Nephron (organoid): ENCODE results near the gene SRMS.

Experiments
- H3K27ac Mint-ChIP-seq, 3 experiments: 2 replicates each; pipeline ENCODE4 v1.8.0; 2020; ENCODE audit warnings: mixed read lengths in 3 of 3, mild to moderate bottlenecking in 2 of 3, moderate library complexity in 1 of 3
- H3K27me3 Mint-ChIP-seq: 2 replicates; pipeline ENCODE4 v1.8.0; 2021; ENCODE audit warnings: low read depth, mild to moderate bottlenecking, moderate library complexity, mixed read lengths
- H3K36me3 Mint-ChIP-seq: 2 replicates; pipeline ENCODE4 v1.8.0; 2020; ENCODE audit warnings: low read depth, mixed read lengths
- H3K4me1 Mint-ChIP-seq: 2 replicates; pipeline ENCODE4 v1.8.0; 2020; ENCODE audit warnings: mixed read lengths
- H3K4me3 Mint-ChIP-seq, 3 experiments: 2 replicates each; pipeline ENCODE4 v1.8.0; 2020; ENCODE audit warnings: mild to moderate bottlenecking in 3 of 3, mixed read lengths in 3 of 3, moderate library complexity in 2 of 3
- H3K9me3 Mint-ChIP-seq: 2 replicates; pipeline ENCODE4 v1.8.0; 2020; ENCODE audit warnings: mixed read lengths
- CTCF ChIP-seq, 3 experiments: fragments of 200-600 bp; sonication (generic); IDR thresholded peaks; one replicate each; pipeline ENCODE4 v1.5.0; 2021; ENCODE audit warnings: antibody characterized with exemption in 3 of 3; ENCODE audit not compliant: unreplicated experiment in 3 of 3

Gene SRMS

GRCh38 chr20:63544958-63545516, 2.5 kb downstream of the SRMS start:
- H3K27me3 Mint-ChIP-seq, result peaks cover 17% of the 10 kb centered on the region
- H3K9me3 Mint-ChIP-seq, result no peaks in the 10 kb centered on the region
- H3K36me3 Mint-ChIP-seq, result no peaks in the 10 kb centered on the region
- TF ChIP-seq CTCF (IDR thresholded peaks at IDR 0.05; ENCODE audit: unreplicated experiment in 3 of 3), result no peak
- H3K27ac Mint-ChIP-seq, result no peak overlapping the region
- peaks cover 6% of the 10 kb centered on the region for H3K4me1 Mint-ChIP-seq
- H3K4me3 Mint-ChIP-seq, result no peak overlapping the region

- no peak overlapping the region for H3K27ac Mint-ChIP-seq
- H3K9me3 Mint-ChIP-seq, result no peaks in the 10 kb centered on the region
- H3K36me3 Mint-ChIP-seq, result no peaks in the 10 kb centered on the region
- no peak overlapping the region for H3K4me3 Mint-ChIP-seq
- H3K27me3 Mint-ChIP-seq, result peaks cover 17% of the 10 kb centered on the region
- H3K4me1 Mint-ChIP-seq, result peaks cover 6% of the 10 kb centered on the region
- TF ChIP-seq CTCF (IDR thresholded peaks at IDR 0.05; ENCODE audit: unreplicated experiment in 3 of 3), result no peak
Observed at GRCh38 chr20:63544241-63544957, 3.1 kb downstream of the SRMS start.

DNA sequence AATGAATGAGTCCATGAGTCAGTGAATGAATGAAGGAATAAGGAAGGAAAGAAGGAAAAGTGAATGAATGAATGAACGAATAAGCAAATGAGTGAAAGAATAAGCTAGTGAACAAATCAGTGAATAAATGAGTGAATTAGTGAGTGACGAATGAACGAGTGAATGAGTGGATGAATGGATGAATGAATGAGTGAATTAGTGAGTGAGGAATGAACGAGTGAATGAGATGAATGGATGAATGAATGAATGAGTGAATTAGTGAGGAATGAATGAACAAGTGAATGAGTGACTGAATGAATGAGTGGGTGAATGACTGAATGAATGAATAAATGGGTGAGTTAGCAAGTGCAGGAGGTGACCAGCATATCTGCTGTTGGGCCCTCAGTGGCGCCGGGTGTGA, 3.8 kb downstream of the SRMS start:
- TF ChIP-seq CTCF (IDR thresholded peaks at IDR 0.05; ENCODE audit: unreplicated experiment in 3 of 3), result no peak
- H3K36me3 Mint-ChIP-seq, result no peaks in the 10 kb centered on the region
- H3K9me3 Mint-ChIP-seq, result no peaks in the 10 kb centered on the region
- peaks cover 16% of the 10 kb centered on the region for H3K27me3 Mint-ChIP-seq
- no peak overlapping the region for H3K4me3 Mint-ChIP-seq
- H3K4me1 Mint-ChIP-seq, result peaks cover 6% of the 10 kb centered on the region
- H3K27ac Mint-ChIP-seq, result peak overlapping the region in 1 of 3 experiments; percentile 12

DNA sequence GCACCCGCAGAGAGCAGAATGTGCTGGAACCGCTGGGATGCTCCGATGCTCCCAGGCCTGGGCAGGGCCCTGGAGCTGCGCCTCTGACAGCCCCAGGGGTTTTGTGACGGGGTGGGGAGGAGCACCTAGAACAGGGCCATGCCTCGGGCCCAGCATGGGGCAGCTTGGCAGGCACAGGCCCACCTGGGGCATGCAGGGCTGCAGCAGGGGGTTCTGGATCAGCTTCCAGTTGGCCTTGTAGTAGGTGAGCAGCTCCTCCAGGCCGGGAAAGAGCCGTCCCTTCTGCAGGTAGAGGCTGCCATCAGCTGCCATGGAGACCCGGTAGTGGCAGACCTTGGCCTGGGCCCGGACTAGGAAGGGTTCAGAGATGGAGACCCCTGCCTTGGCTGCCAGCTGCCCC, 4.4 kb downstream of the SRMS start:
- Mint-ChIP-seq H3K4me1 (peaks cover 6% of the 10 kb centered on the region), H3K9me3 (no peaks in the 10 kb centered on the region), H3K27ac (no peak overlapping the region), H3K4me3 (no peak overlapping the region), H3K36me3 (no peaks in the 10 kb centered on the region), H3K27me3 (peaks cover 12% of the 10 kb centered on the region)
- TF ChIP-seq CTCF (IDR thresholded peaks at IDR 0.05; ENCODE audit: unreplicated experiment in 3 of 3), result no peak

GRCh38 chr20:63542696-63543095, 4.9 kb downstream of the SRMS start:
- Mint-ChIP-seq H3K27ac (no peak overlapping the region), H3K4me1 (peaks cover 6% of the 10 kb centered on the region), H3K27me3 (peaks cover 12% of the 10 kb centered on the region), H3K36me3 (no peaks in the 10 kb centered on the region), H3K9me3 (no peaks in the 10 kb centered on the region), H3K4me3 (no peak overlapping the region)
- TF ChIP-seq CTCF (IDR thresholded peaks at IDR 0.05; ENCODE audit: unreplicated experiment in 3 of 3), result no peak

GRCh38 chr20:63542031-63542559, 5.5 kb downstream of the SRMS start:
- H3K27me3 Mint-ChIP-seq, result peaks cover 12% of the 10 kb centered on the region
- H3K4me3 Mint-ChIP-seq, result no peak overlapping the region
- H3K9me3 Mint-ChIP-seq, result no peaks in the 10 kb centered on the region
- H3K4me1 Mint-ChIP-seq, result peaks cover 6% of the 10 kb centered on the region
- H3K27ac Mint-ChIP-seq, result no peak overlapping the region
- no peak for TF ChIP-seq CTCF (IDR thresholded peaks at IDR 0.05; ENCODE audit: unreplicated experiment in 3 of 3)
- no peaks in the 10 kb centered on the region for H3K36me3 Mint-ChIP-seq
